Right ventricle myocardium inferior (tissue), 1 donor: Measurements from ENCODE around the gene ARMC9. TPM values are rescaled to one million over a fixed set of nuclear protein-coding genes. Genes with fewer than 3 reads are reported as not detected.
A peak's percentile ranks its signal among the peaks of the same experiment; 100 is the strongest.

Experiments
- ATAC-seq: fragments of 200-7000 bp; cut with Tn5 transposase; one replicate; pipeline ENCODE4 v1.9.1; 2020; ENCODE audit warnings: mild to moderate bottlenecking, moderate library complexity
- DNase-seq: peaks from one replicate; pipeline ENCODE4 v3.0.0; 2021; ENCODE audit errors: missing footprints
- intact Hi-C: fragments of 100-400 bp; cut with DNase I; formaldehyde crosslinking; loops from one replicate; pipeline ENCODE4 v1.11.0; 2022
- total RNA-seq: library from RNA; stranded (reverse); fragmentation: NEBNext Ultra II Directional; extraction: Animal tissue kit (Norgen Biotek cat#: 25700); gene quantifications from one replicate; pipeline ENCODE4 v1.2.1, GENCODE V29; 2021
- donor health status: DM: no; HTN: yes; CAD: no; lungs with severe emphysema.

ARMC9 gene
- total RNA-seq, 1 donor from 2014 or later: 1.7 TPM

DNA sequence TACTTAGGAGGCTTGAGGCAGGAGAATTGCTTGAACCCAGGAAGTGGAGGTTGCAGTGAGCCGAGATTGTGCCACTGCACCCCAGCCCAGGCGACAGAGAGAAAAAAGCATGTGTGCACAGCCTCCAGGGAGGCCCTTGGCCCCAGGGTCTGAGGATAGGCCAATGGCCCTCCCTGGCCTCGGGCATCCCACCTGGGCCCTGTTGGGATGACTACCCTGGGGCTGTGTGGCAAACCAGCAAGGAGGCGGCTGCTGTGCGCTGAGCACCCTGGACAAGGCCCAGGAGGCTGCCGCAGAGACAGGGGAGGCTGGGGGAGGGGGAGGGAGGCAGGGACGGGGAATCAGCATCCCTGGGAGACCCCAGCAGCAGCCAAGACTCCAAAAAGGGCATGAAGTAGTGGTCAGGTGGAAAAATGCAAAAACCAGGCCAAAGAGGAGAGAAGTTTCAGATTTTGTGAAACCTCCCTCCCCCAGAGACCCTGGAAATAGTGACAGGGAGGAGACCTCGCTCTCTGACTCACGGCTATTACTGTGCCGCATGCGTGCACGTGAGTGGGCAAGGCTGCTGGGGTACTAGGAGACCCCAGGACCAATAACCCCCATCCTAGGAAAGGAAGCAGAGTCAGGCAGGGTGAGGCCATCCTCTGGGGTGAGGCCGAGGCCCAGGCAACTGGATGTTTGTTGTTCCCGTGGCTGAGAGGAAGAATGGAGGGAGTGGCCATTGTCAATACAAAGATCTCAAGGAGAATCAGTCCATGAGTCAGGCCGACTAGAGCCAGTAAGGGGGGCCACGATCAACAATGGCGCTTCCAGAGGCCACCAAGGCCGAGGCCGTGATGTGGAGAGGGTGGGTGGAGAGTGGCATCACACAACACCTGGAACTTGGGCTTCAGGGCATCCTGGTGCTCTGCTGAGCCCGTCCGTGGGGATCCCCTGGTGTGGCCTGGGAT, 181.1 kb downstream of the ARMC9 start:
- DNase-seq: peak; percentile 22
- no peak for ATAC-seq
- intact Hi-C loops: no loop called here

DNA sequence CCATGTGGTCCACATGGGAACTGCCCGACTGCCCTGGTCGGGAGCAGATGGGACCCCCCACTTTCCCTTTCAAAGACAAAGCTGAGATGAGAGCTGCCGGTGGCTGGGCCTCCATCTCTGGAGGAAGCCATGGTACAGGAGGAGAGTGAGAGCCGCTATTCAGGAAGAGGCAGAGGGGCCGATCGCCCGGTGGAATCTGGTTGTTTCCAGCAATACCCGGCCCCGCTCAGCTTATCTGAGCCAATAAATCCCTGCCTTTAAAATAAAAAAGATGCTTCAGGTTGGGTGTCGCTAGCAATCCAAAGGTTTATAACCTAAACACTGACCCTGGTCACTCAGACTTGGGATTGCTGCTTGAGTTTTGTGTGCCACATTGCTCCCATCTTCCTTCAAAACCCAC, 181.9 kb downstream of the ARMC9 start:
- no peak for DNase-seq
- no peak for ATAC-seq
- intact Hi-C loops: no loop called here

DNA sequence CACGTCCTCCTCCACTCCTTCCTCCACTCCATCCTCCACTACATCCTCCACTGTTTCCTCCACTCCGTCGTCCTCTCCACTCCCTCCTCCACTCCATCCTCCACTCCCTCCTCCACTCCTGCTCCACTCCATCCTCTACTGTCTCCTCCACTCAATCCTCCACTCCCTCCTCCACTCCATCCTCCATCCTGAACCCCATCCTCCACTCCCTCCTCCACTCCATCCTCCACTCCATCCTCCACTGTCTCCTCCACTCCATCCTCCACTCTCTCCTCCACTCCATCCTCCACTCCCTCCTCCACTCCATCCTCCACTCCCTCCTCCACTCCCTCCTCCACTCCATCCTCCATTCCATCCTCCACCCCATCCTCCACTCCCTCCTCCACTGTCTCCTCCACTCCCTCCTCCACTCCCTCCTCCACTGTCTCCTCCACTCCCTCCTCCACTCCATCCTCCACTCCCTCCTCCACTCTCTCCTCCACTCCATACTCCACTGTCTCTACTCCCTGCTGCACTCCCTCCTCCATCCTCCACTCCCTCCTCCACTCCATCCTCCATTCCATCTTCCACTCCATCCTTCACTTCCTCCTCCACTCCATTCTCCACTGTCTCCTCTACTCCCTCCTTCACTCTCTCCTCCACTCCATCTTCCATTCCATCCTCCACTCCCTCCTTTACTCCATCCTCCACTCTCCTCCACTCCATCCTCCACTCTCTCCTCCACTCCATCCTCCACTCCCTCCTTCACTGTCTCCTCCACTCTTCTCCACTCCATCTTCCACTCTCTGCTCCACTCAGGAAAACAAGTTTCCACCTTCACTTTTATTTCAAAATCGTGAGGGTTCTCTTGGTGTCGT, 182.8 kb downstream of the ARMC9 start:
- ATAC-seq: no peak
- intact Hi-C loops: no loop called here
- no peak for DNase-seq

DNA sequence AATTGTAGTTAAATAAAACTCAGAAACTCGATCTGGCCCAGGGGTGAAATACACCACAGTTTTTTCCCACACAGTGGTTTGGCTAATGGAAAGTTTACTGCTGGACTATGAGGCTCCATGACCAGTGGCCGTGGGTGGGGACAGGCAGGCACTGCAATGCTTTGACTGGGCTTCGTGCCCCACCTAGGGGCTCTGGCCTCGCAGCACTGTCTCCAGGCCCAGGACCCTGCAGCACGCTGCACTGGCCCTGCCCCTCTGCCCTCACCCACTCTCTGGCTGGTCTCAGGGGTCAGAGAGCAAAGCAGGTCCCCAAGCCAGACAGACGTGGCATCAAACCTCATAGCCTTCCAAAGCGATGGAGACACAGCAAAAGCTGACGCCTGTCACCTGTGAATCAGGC, 183.7 kb downstream of the ARMC9 start:
- intact Hi-C loops: no loop called here
- DNase-seq (no peak), ATAC-seq (no peak)

DNA sequence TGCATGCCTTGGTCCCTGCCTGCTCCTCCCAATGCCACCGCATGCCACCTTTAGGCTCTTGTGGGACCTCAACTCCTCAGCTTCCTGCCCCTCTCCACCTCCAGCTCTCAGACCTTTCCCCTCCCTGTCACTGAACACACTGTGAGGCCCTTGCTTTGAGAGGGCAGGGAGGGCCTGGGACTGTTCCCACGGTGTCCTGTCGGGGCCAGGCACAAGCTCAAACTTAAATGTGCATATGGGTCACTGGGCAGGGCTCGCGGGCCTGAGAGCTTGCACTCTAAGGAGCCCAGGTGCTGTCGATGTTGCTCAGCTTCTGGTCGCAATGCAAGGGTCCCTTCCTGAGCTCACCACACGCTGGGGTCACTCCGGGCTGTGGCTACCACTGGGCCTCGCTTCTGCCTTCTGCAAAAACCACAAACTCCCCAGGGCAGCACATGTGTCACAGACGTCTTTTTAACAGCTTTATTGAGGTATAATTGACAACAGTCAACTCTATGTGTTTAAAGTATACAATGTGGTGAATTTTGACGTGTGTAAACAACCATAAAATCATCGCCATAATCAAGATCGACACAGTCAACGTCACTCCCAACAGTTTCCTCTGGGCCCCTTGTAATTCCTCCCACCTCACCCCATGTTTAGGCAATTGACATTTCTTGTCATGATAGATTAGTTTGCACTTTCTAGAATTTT, 185.1 kb downstream of the ARMC9 start:
- intact Hi-C loops: no loop called here
- no peak for ATAC-seq
- DNase-seq: no peak

DNA sequence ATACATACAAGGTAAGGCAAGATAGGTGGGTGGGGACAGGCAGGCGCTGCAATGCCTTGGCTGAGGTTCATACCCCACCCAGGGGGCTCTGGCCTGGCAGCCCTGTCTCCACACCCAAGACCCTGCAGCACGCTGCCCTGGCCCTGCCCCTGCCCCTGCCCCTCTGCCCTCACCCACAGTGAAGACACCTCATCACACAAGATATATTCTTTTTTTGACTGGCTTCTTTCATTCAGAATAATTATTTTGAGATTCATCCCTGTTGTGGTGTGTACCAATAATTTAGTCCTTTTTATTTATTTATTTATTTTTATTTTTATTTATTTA, 185.6 kb downstream of the ARMC9 start:
- ATAC-seq: no peak
- DNase-seq: no peak
- intact Hi-C loops: no loop called here

DNA sequence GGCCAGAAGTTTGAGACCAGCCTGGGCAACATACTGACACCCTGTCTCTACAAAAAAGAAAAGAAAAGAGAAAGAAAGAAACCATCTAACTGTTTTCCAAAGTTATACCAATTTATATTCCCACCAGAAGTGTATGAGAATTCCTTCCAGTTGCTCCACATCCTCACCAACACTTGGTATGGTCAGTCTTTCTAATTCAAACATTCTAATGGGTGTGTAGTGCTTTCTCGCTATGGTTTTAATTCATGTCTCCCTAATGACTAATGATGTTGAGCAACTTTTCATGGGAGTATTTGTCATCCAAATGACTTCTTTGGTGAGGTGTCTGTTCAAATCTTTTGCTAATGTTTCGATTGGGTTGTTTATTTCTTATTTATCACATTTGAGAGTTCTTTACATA, 186.5 kb downstream of the ARMC9 start:
- ATAC-seq (no peak), DNase-seq (no peak)
- intact Hi-C loops: no loop called here

DNA sequence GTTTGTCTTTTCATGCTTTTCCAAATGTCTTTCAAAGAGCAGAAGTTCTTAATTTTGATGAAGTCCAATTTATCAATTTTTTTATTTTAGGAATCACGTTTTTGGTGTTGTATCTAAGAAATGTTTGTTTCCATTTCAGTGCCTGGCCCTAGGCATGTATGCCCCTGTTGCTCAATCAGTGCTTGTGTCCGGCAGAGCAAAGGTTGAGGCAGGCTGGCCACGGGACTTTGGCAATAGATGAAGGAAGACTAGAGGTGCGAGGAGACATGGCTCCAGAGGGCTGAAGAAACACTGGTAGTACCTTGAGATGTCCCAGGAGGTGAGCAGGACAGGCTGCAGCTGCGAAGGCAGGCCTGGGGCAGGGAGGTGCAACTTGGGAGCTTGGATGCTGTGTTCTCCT, 187.0 kb downstream of the ARMC9 start:
- intact Hi-C loops: no loop called here
- DNase-seq: no peak
- no peak for ATAC-seq

DNA sequence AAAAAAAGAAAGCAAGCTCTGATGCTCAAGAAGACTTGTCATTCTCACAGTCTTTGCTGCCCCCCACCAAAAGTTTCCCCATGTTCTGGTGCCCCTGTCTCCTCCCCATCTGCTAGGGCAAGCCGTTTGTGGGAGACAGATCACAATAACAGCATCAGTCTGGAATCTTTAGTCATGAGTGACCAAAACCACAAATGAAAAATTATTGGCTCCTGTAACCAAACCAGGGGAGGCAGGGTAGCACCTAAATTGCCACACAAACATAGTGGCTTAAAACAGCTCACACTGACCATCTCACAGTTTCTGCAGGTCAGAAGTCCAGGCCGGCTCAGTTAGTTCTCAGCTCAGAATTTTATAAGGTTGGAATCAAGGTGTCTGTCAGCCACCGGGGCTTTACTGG, 188.0 kb downstream of the ARMC9 start:
- intact Hi-C loops: no loop called here
- ATAC-seq (no peak), DNase-seq (no peak)

DNA sequence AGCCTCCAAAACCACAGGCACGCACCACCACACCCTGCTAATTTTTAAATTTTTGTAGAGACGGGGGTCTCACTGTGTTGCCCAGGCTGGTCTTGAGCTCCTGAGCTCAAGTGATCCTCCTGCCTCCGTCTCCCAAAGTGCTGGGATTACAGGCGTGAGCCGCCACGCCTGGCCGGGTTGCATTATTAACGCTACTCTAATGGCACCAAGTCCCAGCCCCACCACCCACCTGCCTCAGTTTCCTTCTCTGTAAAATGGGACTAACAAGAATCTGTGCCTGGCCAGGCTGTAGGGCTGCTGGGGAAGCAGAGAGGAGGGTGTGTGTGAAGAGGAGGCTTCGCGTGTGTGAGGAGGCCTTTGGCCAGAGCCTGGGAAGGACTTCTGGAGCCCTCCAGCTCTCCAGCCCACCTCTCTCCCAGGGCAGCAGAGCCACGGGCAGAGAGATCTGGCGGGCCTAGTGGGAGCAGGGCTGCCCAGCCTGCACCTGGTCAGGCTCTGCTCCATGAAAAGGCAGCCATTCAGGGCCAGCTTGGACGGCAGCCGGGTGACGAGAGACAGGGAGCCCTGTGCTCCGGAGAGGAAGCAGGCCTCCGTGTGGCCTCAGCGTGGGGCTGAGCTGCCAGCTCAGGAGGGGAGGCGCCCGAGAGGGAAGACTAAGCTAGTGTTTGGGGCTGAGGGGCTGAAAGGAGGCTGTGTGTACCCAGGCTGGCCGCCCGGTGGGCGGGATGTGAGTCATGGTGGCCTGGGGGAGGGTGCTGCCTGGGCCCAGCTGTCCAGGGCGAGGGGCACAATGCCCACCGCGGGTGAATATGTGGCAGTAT, 189.7 kb downstream of the ARMC9 start:
- ATAC-seq: peak; percentile 73
- intact Hi-C loops: no loop called here
- no peak for DNase-seq

DNA sequence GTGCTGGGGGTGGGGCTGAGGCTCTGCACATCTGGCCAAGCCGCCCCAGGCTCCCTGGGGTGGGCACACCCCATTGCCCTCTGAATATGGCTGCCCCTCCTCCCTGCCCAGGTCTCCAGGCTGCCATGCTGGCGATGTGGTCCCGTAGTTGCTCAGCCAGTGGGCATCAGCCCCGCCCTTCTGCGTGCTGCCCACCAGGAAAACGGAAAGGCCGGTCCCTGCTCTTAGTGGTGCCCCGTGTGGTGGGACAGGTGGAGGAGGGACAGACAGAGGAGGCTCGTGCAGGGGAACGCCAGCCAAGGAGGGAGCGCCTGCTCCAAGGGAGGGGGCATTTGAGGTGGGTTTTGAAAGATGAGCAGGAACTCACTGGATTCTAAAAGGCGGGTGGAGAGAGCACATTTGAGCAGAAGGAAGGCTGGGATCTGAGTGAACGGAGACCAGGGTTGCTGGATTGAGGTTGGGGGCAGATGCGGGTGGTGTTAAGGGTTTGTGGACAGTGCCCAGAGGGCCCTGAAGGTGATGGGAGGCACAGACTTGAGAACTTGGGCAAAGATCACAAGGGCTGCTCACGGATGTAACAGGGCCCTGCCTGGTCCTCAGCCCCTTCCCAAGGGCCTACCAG, 190.4 kb downstream of the ARMC9 start:
- intact Hi-C loops: no loop called here
- ATAC-seq (no peak), DNase-seq (no peak)

DNA sequence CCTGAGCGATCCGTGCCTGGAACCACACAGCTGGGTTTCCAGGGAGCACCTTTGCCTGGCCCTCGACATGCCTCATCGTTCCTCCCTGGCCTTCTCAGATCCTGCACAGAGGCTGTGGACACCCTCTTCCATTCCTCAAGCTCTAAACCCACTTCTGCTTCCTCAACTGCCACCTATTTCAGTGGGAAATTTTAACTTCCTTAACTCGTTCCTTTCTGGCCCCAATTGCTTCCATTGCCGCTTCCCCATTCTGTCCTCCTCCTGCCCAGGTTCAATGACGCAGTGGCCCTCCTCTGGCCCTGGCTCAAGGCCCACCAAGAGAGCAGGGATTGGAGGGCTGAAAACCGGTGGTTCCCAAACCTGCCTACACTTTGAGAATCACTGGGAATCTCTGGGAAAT, 192.2 kb downstream of the ARMC9 start:
- intact Hi-C loops: no loop called here
- no peak for ATAC-seq
- no peak for DNase-seq

DNA sequence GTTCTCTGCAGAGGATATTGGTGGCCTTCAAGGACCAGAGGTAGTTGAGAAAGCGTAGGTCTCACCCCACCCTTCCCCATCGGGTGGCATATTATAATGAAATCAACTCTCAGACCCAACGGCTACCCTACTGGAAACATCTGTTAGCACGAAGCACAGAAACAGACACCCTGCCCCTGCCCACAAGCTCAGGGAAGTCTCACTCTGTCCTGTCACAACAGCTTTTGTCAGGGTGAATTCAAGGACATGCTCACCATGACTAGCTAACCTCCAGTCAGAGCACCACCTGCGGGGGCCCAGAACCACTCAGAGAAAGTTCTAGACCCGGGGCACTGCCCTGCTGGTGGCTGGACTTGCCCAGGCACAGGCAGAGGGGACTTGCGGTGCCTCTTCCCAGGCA, 193.6 kb downstream of the ARMC9 start:
- intact Hi-C loops: no loop called here
- DNase-seq (no peak), ATAC-seq (no peak)

DNA sequence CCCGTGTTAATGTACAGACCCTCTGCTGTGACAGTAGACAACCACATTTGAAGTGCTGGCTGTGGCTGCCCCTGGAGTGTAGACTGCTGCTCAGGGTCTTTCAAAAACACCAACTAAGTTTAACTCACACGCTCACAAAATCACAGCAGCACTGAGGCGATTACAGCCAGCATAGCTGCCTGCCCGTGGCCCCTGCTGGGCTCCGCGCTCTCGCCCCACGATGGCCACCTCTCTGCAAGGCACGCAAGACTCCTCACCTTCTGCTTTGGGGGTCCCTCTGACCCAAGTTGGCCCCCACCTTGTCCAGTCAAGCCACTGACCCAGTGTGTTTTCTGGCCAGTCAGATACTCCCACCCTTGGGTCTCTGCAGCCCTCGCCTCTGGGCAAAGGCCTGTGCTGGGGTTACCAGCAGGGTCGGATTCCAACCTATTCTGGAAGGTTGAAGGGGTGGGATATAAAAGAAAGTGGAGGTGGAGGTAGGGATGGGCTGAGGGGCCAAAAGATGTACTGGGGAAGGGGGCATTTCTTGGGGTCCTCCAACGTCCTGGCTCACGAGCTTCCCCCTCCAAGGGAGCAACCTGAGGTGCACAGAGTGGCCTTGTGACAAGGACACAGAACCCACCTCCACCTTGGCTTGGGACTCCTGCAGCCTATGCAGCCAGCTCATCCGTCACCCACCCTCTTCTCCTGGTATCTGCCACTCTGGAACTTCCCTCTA, 194.2 kb downstream of the ARMC9 start:
- DNase-seq: no peak
- intact Hi-C loops: no loop called here
- no peak for ATAC-seq

DNA sequence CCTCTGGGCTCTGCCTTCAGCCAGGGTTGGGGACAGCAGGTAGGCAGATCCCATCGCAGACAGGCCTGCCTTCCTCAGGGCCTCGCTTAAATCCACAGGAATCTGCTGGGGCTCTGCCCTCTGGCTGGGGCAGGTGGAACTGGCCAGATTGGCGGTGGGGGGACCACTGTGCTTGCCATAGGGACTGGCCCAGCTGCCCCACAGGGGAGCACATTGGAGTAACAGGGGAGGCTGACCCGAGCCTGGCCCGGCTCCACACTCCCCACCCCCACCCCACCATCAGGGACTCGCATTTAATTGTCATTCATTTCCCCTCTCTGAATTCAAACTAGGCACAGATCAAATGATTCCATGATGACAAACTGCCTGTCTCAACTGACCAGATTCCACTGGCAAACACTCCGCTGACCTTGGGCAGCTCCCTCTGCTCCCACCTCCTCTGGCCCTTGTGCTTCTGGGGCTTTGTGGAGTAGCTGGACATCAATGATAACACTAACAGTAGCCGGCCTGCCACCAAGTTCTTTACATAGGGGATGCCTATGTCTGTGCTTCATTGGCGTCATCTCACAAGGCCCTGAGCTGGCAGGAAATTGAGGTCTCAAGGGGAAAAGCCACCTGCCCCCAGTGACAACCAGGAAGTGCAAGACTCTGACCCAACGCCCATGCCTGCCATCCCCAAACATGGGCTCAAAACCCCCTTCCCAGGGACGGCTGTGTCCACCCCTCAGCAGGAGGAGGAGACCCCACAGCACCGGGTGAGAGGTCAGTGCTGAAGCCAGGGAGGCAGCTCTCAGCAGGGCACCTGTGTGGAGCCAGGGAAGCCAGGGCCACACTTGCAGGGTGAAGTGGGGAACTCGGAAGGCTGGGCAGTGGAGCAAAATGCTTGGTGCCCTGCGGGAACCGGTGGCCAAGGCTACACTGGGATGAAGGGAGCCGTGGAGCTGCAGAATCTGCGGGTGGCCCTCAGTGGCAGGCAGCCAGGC, 195.0 kb downstream of the ARMC9 start:
- no peak for DNase-seq
- no peak for ATAC-seq
- intact Hi-C loops: loop anchor here (2.0 kb wide), 1 partner anchor 99 kb away; no protein-coding TSS in a partner anchor
